Central memory CD8-positive, alpha-beta T cell (primary cell): ENCODE data around the gene MLLT1.
A peak's percentile ranks its signal among the peaks of the same experiment; 100 is the strongest.

Experiments used
- ATAC-seq: fragments of 150-1000 bp; cut with Tn5 transposase; replicated peaks from 2 replicates; pipeline ENCODE4 v1.10.0; 2022; ENCODE audit warnings: mild to moderate bottlenecking, moderate FRiP score, moderate number of reproducible peaks; ENCODE audit not compliant: poor library complexity, severe bottlenecking; ENCODE audit errors: extremely low read depth
- DNase-seq, 2 donors: peaks; one replicate each; pipeline ENCODE4 v3.0.0; 2021; ENCODE audit warnings: low spot score in 2 of 2
- H3K27ac Mint-ChIP-seq: one replicate; pipeline ENCODE4 v1.8.0; 2022; ENCODE audit warnings: low read depth, mild to moderate bottlenecking, moderate library complexity, mixed read lengths
- H3K27me3 Mint-ChIP-seq: one replicate; pipeline ENCODE4 v1.8.0; 2022; ENCODE audit warnings: mixed read lengths
- H3K36me3 Mint-ChIP-seq: one replicate; pipeline ENCODE4 v1.8.0; 2022; ENCODE audit warnings: mild to moderate bottlenecking, moderate library complexity, mixed read lengths; ENCODE audit not compliant: insufficient read depth
- H3K4me1 Mint-ChIP-seq: one replicate; pipeline ENCODE4 v1.8.0; 2022; ENCODE audit warnings: mixed read lengths
- H3K4me3 Mint-ChIP-seq: one replicate; pipeline ENCODE4 v1.8.0; 2022; ENCODE audit warnings: mild to moderate bottlenecking, moderate library complexity, mixed read lengths
- H3K9me3 Mint-ChIP-seq: one replicate; pipeline ENCODE4 v1.8.0; 2022; ENCODE audit warnings: mixed read lengths

The MLLT1 gene

GRCh38 chr19:6272411-6272791 lies 7.4 kb downstream of the MLLT1 start:
- peak overlapping the region; percentile 52 for H3K27ac Mint-ChIP-seq
- H3K4me1 Mint-ChIP-seq, result peaks cover 81% of the 10 kb centered on the region
- DNase-seq (no peak), ATAC-seq (no peak)
- H3K36me3 Mint-ChIP-seq, result peaks cover 9% of the 10 kb centered on the region
- H3K27me3 Mint-ChIP-seq, result no peaks in the 10 kb centered on the region
- no peak overlapping the region for H3K4me3 Mint-ChIP-seq
- H3K9me3 Mint-ChIP-seq, result no peaks in the 10 kb centered on the region

DNA sequence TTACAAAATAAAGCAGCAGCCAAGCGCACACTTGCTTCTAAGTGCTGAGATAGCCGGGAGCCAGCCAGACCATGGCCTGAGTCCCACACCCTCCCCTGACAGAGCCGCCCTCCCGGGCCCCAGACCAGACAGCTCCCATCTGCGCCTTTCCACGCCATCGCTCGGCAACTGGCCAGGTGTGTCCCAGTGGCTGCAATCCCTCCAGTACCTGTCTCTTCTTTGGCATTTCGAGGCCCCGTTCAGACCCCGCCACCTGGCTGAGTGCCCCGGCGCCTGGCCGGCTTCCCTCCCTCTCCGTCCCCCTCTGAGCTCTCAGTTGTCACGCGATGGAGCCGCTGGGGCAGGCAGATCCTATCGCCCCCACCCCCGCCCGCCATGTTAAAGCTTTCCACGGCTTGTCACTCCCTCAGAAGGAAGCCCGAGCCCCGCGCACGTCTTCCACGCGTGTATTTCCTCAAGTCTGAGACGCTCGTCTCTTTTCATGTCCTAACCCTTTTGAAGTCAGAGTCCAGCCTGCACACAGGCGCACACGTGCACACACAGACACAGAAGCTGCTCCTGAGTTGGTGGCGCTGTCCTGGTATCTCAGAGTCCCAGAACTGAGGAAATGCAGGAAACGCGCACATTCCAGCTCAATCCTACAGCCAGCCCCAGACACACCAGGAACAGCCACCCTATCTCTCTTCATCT lies 7.9 kb downstream of the MLLT1 start:
- Mint-ChIP-seq H3K4me1 (peaks cover 76% of the 10 kb centered on the region), H3K27me3 (no peaks in the 10 kb centered on the region), H3K4me3 (no peak overlapping the region), H3K9me3 (no peaks in the 10 kb centered on the region), H3K36me3 (peaks cover 9% of the 10 kb centered on the region), H3K27ac (peak overlapping the region; percentile 52)
- ATAC-seq (no peak), DNase-seq (no peak)

DNA sequence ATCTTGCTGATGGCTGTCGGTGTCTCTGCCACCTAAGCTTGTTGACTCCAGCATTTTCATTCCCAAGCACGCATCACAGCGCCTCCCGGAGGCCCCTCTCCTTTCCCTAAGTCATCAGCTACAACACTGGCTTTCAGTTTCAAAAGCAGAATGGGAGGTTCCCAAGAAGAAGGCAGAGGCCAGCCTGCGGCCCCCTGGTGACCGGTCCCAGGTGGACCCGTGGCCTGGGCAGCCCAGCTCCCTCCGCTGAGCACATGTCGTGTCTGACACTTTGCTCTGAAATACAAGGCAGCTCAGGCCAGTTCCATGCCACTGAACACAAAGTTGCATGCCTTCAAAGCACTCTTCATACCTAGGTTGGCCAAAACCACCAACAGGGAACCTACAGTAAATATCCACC lies 8.5 kb downstream of the MLLT1 start:
- Mint-ChIP-seq H3K27ac (peak overlapping the region; percentile 89), H3K4me3 (no peak overlapping the region), H3K9me3 (no peaks in the 10 kb centered on the region), H3K27me3 (no peaks in the 10 kb centered on the region), H3K4me1 (peaks cover 74% of the 10 kb centered on the region), H3K36me3 (peaks cover 12% of the 10 kb centered on the region)
- DNase-seq (no peak), ATAC-seq (no peak)

- no peaks in the 10 kb centered on the region for H3K9me3 Mint-ChIP-seq
- peak overlapping the region; percentile 89 for H3K27ac Mint-ChIP-seq
- H3K4me3 Mint-ChIP-seq, result no peak overlapping the region
- H3K4me1 Mint-ChIP-seq, result peaks cover 70% of the 10 kb centered on the region
- ATAC-seq (no peak), DNase-seq (no peak)
- peaks cover 10% of the 10 kb centered on the region for H3K36me3 Mint-ChIP-seq
- no peaks in the 10 kb centered on the region for H3K27me3 Mint-ChIP-seq
Observed at GRCh38 chr19:6270822-6271221, 9.0 kb downstream of the MLLT1 start.

DNA sequence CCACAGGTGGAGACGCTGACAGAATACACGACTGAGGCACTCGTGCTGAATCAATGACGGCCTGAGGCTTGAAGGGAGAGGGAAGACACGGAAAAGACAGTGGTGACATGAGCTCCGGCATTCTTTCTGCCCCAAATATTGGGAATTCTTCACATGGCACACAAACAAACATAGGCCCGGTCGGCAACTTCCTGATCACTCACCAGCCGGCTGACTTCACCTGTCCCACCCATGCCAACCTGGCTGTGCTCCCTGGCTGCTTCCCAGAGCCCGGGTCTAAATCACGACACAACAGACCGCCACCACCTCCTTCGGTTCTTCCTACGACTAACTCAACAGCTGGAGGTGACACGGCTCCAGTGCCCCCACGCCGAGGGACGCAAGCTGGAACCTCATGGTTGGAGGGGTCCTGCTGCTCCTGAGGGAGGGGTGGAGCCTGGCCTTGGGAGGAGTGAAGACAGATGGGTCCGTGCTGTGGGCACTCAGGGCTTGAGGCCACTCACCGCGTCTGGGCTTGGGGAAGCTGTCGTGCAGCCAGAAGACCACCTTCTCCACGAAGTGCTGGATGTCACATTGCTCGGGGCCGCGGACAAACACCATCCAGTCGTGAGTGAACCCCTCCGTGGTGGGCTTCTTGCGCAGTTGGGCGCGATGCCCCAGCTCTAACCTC lies 9.6 kb downstream of the MLLT1 start:
- Mint-ChIP-seq H3K27me3 (no peaks in the 10 kb centered on the region), H3K4me3 (no peak overlapping the region), H3K4me1 (peaks cover 64% of the 10 kb centered on the region), H3K27ac (peak overlapping the region; percentile 89), H3K36me3 (peaks cover 10% of the 10 kb centered on the region), H3K9me3 (no peaks in the 10 kb centered on the region)
- ATAC-seq, result no peak
- no peak for DNase-seq

- no peaks in the 10 kb centered on the region for H3K27me3 Mint-ChIP-seq
- H3K27ac Mint-ChIP-seq, result no peak overlapping the region
- H3K4me1 Mint-ChIP-seq, result peaks cover 58% of the 10 kb centered on the region
- DNase-seq (no peak), ATAC-seq (no peak)
- no peaks in the 10 kb centered on the region for H3K9me3 Mint-ChIP-seq
- peaks cover 15% of the 10 kb centered on the region for H3K36me3 Mint-ChIP-seq
- no peak overlapping the region for H3K4me3 Mint-ChIP-seq
Observed at GRCh38 chr19:6269101-6269886, 10.5 kb downstream of the MLLT1 start.

DNA sequence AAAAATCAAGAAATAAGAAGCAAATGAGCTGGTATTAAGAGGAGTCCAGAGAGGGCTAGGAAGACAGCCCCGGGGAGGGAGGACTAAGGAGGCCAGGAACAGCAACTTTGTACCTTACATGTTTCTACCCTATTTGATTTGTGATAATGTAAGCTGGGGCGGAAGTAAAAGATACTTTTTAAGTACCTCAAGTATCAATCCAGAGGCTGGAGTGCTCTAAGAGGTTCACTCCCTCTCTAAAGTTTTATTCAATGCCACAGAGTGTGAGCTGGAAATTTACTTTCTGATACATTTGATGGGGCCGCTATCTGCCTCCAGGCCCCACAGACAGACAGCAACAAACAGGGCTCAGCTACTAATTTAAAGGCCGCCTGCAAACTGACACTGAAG lies 11.4 kb downstream of the MLLT1 start:
- H3K27me3 Mint-ChIP-seq, result no peaks in the 10 kb centered on the region
- H3K4me3 Mint-ChIP-seq, result no peak overlapping the region
- DNase-seq (no peak), ATAC-seq (no peak)
- peaks cover 52% of the 10 kb centered on the region for H3K4me1 Mint-ChIP-seq
- H3K36me3 Mint-ChIP-seq, result peaks cover 17% of the 10 kb centered on the region
- no peaks in the 10 kb centered on the region for H3K9me3 Mint-ChIP-seq
- peak overlapping the region; percentile 42 for H3K27ac Mint-ChIP-seq

DNA sequence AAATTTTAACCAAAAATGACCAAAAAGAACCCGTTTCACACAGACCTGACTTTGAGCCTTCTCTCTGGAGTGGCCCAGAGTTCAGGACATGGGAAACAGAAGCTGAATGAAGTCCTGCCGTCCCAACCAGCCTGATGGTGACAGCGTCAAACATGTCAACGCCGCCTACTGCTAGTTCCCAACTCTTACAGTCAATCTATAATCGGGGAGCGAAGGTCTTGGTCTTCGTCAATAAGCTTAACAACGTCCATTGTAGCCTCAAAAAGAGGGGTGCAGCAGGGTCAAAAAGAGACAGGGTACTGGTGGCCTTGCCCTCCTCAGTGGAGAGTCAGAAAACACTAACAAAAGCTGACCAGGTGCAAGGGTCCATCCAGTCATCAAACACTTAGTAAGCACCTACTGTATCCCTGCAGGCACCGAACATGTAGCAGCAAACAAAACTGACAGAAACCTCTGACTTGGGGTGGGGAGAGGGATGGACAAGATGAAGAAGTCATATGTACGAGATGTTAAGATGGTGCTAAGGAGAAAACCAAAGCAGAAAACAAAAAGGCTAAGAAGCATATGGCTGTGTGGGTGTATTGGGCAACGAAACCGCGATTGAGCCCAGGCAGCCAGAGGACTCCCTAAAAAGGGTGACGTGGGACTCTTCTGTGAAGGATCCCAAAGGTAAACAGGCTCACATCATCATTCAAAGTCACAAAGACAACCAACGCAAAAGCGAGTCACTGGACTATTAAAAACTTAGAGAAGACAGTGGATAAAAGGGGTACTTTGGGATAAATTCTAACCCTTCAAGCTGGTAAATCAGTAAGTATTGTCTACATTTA lies 12.0 kb downstream of the MLLT1 start:
- peaks cover 49% of the 10 kb centered on the region for H3K4me1 Mint-ChIP-seq
- ATAC-seq (no peak), DNase-seq (no peak)
- no peaks in the 10 kb centered on the region for H3K27me3 Mint-ChIP-seq
- H3K9me3 Mint-ChIP-seq, result no peaks in the 10 kb centered on the region
- peaks cover 17% of the 10 kb centered on the region for H3K36me3 Mint-ChIP-seq
- no peak overlapping the region for H3K4me3 Mint-ChIP-seq
- H3K27ac Mint-ChIP-seq, result peak overlapping the region; percentile 42

GRCh38 chr19:6264803-6265202 lies 15.0 kb downstream of the MLLT1 start:
- peaks cover 16% of the 10 kb centered on the region for H3K36me3 Mint-ChIP-seq
- DNase-seq, result no peak
- peak overlapping the region; percentile 62 for H3K27ac Mint-ChIP-seq

GRCh38 chr19:6263735-6264444 lies 15.9 kb downstream of the MLLT1 start:
- no peaks in the 10 kb centered on the region for H3K27me3 Mint-ChIP-seq
- ATAC-seq, result no peak
- no peak overlapping the region for H3K4me3 Mint-ChIP-seq
- peaks cover 32% of the 10 kb centered on the region for H3K4me1 Mint-ChIP-seq
- no peaks in the 10 kb centered on the region for H3K9me3 Mint-ChIP-seq
- peaks cover 18% of the 10 kb centered on the region for H3K36me3 Mint-ChIP-seq
- DNase-seq, result no peak
- H3K27ac Mint-ChIP-seq, result peak overlapping the region; percentile 62

More at GRCh38 chr19:6264803-6265202, 15.0 kb downstream of the MLLT1 start:
- Mint-ChIP-seq H3K9me3 (no peaks in the 10 kb centered on the region), H3K27me3 (no peaks in the 10 kb centered on the region), H3K4me3 (no peak overlapping the region), H3K4me1 (peaks cover 27% of the 10 kb centered on the region)
- ATAC-seq, result no peak

DNA sequence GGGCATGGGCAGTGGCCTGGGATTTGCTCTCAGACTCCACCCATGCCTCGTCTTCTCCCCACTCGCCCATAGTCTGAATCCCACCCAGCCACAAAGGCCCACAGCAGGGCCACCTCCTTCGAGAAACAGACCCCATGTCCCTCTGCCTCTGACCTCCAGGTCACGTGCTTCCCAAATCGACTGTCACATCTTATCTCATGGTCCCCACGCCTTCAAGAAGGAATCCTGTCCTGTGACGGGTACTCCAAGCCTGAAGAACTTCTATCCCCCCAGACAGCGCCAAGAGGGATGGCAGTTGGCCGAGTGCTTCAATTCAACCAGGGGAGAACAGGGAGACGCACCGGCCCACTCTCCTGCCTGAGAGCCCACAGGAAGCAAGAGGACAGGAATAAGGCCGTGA lies 16.5 kb downstream of the MLLT1 start:
- no peak for ATAC-seq
- no peak overlapping the region for H3K27ac Mint-ChIP-seq

DNA sequence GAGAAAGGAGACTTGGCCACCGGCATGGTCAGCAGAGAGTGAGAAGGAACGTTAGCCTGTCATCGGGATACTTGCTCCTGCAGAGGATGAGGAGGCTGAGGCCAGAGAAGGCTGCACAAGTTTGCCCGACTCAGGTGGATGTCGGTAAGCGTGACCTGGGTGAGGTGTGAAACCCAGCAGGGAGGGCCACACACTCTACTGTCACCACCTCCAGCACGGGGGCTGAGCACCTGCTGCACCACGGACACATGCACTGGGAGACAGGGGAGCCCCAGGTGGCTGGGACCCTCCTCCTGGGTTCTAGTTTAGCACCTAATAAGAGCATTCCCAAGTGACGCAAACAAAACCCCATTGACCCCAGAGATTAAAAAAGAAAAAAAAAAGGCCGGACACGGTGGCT lies 17.3 kb downstream of the MLLT1 start:
- Mint-ChIP-seq H3K4me3 (no peak overlapping the region), H3K9me3 (no peaks in the 10 kb centered on the region), H3K27ac (peak overlapping the region; percentile 57), H3K36me3 (peaks cover 16% of the 10 kb centered on the region), H3K27me3 (no peaks in the 10 kb centered on the region), H3K4me1 (peaks cover 27% of the 10 kb centered on the region)
- no peak for DNase-seq
- ATAC-seq, result no peak

More for the DNA sequence above, 16.5 kb downstream of the MLLT1 start:
- DNase-seq, result no peak
- no peaks in the 10 kb centered on the region for H3K9me3 Mint-ChIP-seq
- H3K4me1 Mint-ChIP-seq, result peaks cover 33% of the 10 kb centered on the region
- H3K4me3 Mint-ChIP-seq, result no peak overlapping the region
- H3K36me3 Mint-ChIP-seq, result peaks cover 18% of the 10 kb centered on the region
- H3K27me3 Mint-ChIP-seq, result no peaks in the 10 kb centered on the region
